Hepatocyte (in vitro differentiated cells): ENCODE results near the gene SIVA1. TPM values are rescaled to one million over a fixed set of nuclear protein-coding genes. Genes with fewer than 3 reads are reported as not detected.

ENCODE experiments used
- DNase-seq: peaks from one replicate; pipeline ENCODE4 v3.0.0-alpha.2; 2016; ENCODE audit warnings: low spot score
- H2AFZ ChIP-seq: fragments of 200-600 bp; sonication (generic); 2 replicates; pipeline ENCODE4 v1.6.0; 2016; ENCODE audit warnings: antibody characterized with exemption, mild to moderate bottlenecking
- H3K27ac ChIP-seq: fragments of 200-600 bp; sonication (generic); 2 replicates; pipeline ENCODE4 v1.5.1; 2016; ENCODE audit warnings: mild to moderate bottlenecking
- H3K27me3 ChIP-seq: fragments of 200-600 bp; sonication (generic); 2 replicates; pipeline ENCODE4 v1.6.1; 2016
- H3K36me3 ChIP-seq: fragments of 200-600 bp; sonication (generic); replicated peaks from 2 replicates; pipeline ENCODE4 v1.5.1; 2016; ENCODE audit warnings: low read depth; ENCODE audit not compliant: insufficient read depth
- H3K4me1 ChIP-seq: fragments of 200-600 bp; sonication (generic); 2 replicates; pipeline ENCODE4 v1.5.1; 2016; ENCODE audit warnings: mild to moderate bottlenecking, moderate library complexity; ENCODE audit not compliant: insufficient read depth
- H3K4me2 ChIP-seq: fragments of 200-600 bp; sonication (generic); 2 replicates; pipeline ENCODE4 v1.6.0; 2016
- H3K4me3 ChIP-seq: fragments of 200-600 bp; sonication (generic); 2 replicates; pipeline ENCODE4 v1.5.1; 2016; ENCODE audit warnings: mild to moderate bottlenecking
- H3K79me2 ChIP-seq: fragments of 200-600 bp; sonication (generic); 2 replicates; pipeline ENCODE4 v1.6.0; 2017; ENCODE audit warnings: mild to moderate bottlenecking
- H3K9me2 ChIP-seq: fragments of 200-600 bp; sonication (generic); replicated peaks from 2 replicates; pipeline ENCODE4 v1.6.0; 2017; ENCODE audit warnings: mild to moderate bottlenecking; ENCODE audit not compliant: insufficient read depth
- H3K9me3 ChIP-seq: fragments of 200-600 bp; sonication (generic); 2 replicates; pipeline ENCODE4 v1.5.1; 2016; ENCODE audit warnings: low read depth, mild to moderate bottlenecking
- H4K20me1 ChIP-seq: fragments of 200-600 bp; sonication (generic); 2 replicates; pipeline ENCODE4 v1.6.0; 2016; ENCODE audit warnings: mild to moderate bottlenecking; ENCODE audit not compliant: insufficient read depth, poor library complexity, severe bottlenecking
- EZH2 ChIP-seq: fragments of 200-600 bp; sonication (generic); IDR thresholded peaks from 2 replicates; pipeline ENCODE4 v1.6.1; 2016; ENCODE audit warnings: antibody characterized with exemption, mild to moderate bottlenecking, borderline replicate concordance
- EZH2phosphoT487 ChIP-seq: fragments of 200-600 bp; sonication (generic); IDR thresholded peaks from one replicate; pipeline ENCODE4 v1.6.1; 2018; ENCODE audit warnings: antibody characterized with exemption, mild to moderate bottlenecking, low read depth, moderate library complexity; ENCODE audit not compliant: unreplicated experiment, severe bottlenecking
- WGBS: methylation state at CpG from one replicate; pipeline ENCODE4 v1.1.6; 2016; ENCODE audit warnings: low lambda C conversion rate; ENCODE audit errors: missing lambda C conversion rate; 5-methylcytosine and 5-hydroxymethylcytosine counted together
- polyA plus RNA-seq: library from polyadenylated mRNA; unstranded; fragments of >200 nt; fragmentation: Nextera tagmentation; extraction: Ambion mirVana; gene quantifications from 2 replicates; pipeline ENCODE4 v1.2.1, GENCODE V29; 2016
- total RNA-seq: library from RNA; depleted of rRNA; stranded (reverse); fragments of >200 nt; gene quantifications from 2 replicates; pipeline ENCODE4 v1.2.3, GENCODE V29; 2014
- TF ChIP-seq, protein P1 (sequence below): fragments of 200-600 bp; sonication (generic); IDR thresholded peaks from 2 replicates; pipeline ENCODE4 v1.5.1; 2016; ENCODE audit warnings: antibody characterized with exemption, mild to moderate bottlenecking; ENCODE audit not compliant: poor library complexity

The SIVA1 gene
- total and polyA plus RNA-seq, 2 experiments from 2014 or later = 149 to 163 TPM

DNA sequence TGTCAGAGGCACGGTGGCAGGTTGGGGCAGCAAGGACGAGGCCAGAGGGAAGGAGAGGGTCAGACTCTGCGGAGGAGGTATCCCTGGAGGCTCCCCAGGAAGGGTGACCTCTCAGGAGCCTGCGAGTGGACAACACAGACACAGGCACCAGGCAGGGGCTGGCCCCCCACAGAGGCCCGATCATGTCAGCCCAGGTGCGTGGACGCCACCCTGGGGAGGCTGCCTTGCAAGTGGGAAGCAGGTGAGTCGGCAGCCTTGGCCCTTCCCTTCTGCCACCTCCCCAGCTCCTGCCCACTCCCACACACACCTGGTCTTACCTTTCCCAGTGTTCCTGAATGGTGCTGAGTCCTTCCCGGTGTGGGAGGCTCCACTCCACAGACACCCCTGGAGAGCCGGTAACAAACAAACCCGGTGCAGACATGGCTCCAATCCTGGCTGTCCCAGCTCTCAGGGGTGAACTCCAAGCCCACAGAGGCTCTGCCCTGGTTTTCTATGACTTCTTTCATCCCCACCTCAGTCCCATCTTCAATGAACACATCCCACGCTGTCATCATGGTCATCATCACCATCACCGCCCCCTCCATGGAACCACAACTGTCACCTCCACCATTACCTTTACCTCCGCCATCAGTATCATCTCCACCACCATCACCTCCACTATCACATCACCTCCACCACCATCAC, 53.1 kb downstream of the SIVA1 start:
- H4K20me1 ChIP-seq = no peaks in the 10 kb centered on the region
- DNase-seq = no peak
- no peaks in the 10 kb centered on the region for H3K27me3 ChIP-seq
- H3K36me3 ChIP-seq = no peaks in the 10 kb centered on the region
- no peak overlapping the region for H3K4me2 ChIP-seq
- no peak for TF ChIP-seq EZH2
- TF ChIP-seq, protein P1, sequence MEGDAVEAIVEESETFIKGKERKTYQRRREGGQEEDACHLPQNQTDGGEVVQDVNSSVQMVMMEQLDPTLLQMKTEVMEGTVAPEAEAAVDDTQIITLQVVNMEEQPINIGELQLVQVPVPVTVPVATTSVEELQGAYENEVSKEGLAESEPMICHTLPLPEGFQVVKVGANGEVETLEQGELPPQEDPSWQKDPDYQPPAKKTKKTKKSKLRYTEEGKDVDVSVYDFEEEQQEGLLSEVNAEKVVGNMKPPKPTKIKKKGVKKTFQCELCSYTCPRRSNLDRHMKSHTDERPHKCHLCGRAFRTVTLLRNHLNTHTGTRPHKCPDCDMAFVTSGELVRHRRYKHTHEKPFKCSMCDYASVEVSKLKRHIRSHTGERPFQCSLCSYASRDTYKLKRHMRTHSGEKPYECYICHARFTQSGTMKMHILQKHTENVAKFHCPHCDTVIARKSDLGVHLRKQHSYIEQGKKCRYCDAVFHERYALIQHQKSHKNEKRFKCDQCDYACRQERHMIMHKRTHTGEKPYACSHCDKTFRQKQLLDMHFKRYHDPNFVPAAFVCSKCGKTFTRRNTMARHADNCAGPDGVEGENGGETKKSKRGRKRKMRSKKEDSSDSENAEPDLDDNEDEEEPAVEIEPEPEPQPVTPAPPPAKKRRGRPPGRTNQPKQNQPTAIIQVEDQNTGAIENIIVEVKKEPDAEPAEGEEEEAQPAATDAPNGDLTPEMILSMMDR = no peak
- TF ChIP-seq EZH2phosphoT487 = no peak
- no peaks in the 10 kb centered on the region for H3K9me2 ChIP-seq
- no peak overlapping the region for H3K27ac ChIP-seq
- no peak overlapping the region for H3K4me3 ChIP-seq
- H2AFZ ChIP-seq = no peak overlapping the region
- no peaks in the 10 kb centered on the region for H3K9me3 ChIP-seq
- H3K4me1 ChIP-seq = peaks cover 10% of the 10 kb centered on the region
- 87% methylated on average over 14 of the region's 14 CpGs for WGBS
- peaks cover 4% of the 10 kb centered on the region for H3K79me2 ChIP-seq

DNA sequence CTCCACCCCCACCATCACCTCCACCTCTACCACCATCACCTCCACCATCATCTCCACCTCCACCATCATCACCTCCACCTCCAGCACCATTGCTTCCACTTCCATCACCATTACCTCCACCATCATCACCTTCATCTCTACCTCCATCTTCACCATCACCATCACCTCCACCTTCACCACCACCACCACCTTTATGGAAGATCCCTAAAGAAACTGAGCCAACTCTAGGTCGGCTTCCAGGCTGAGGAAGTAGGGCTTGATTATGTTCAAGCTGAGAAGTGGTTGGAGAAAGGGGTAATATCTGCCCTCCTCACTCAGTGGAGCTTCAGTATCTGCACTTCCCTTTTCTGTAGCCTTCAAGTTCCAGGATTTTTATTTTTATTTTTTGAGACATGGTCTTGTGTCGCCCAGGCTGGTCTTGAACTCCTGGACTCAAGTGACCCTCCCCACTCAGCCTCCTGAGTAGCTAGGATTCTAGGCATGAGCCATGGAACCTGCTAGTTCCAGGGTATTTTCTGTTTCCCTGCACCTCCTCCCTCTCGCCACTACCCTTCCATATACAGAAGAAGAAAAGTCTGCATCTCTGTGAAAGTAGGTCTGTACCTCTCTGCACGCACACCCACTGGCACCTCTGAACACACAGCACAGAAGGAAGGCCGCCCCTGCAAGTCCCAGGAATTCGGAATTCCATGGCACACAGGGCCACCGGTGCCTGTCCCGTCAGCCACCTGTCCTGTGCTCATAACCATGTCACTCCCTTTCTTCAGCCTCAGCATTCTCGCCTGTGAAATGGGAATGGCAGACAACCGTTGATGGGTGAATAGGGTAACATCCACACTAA, 53.9 kb downstream of the SIVA1 start:
- H3K79me2 ChIP-seq = peaks cover 4% of the 10 kb centered on the region
- no peaks in the 10 kb centered on the region for H3K27me3 ChIP-seq
- no peaks in the 10 kb centered on the region for H4K20me1 ChIP-seq
- TF ChIP-seq EZH2phosphoT487 = no peak
- no peak for DNase-seq
- H3K4me3 ChIP-seq = no peak overlapping the region
- WGBS = 92% methylated on average over 10 of the region's 10 CpGs
- no peak overlapping the region for H2AFZ ChIP-seq
- H3K4me2 ChIP-seq = no peak overlapping the region
- H3K27ac ChIP-seq = no peak overlapping the region
- H3K9me2 ChIP-seq = no peaks in the 10 kb centered on the region
- H3K36me3 ChIP-seq = no peaks in the 10 kb centered on the region
- H3K9me3 ChIP-seq = no peaks in the 10 kb centered on the region
- peaks cover 2% of the 10 kb centered on the region for H3K4me1 ChIP-seq

DNA sequence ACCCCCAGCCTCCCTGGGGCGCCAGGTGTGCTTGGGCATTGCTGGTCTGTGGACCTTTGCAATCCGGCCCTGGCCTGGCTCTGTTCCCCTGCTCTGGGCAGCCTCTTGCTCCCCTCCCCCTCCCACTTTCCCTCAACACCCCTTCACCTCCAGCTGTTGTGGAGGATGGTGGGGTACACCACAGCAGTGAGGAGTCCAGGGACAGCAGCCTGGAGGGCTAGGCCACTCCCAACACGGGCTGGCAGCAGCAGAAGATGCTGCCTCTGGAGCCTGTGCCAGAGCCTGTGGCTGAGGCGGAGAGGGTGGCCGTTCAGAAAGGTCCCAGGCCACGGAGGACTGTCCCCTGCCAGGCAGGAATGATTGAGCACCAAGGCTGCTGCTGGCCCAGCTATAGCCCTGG, 55.5 kb downstream of the SIVA1 start:
- H3K4me2 ChIP-seq = no peak overlapping the region
- H3K9me3 ChIP-seq = no peaks in the 10 kb centered on the region
- TF ChIP-seq, protein P1 = no peak
- TF ChIP-seq EZH2 (no peak), EZH2phosphoT487 (no peak)
- H3K4me3 ChIP-seq = no peak overlapping the region
- WGBS = 86% methylated on average over 6 of the region's 6 CpGs
- H3K36me3 ChIP-seq = no peaks in the 10 kb centered on the region
- no peak for DNase-seq
- no peak overlapping the region for H2AFZ ChIP-seq
- H3K4me1 ChIP-seq = no peaks in the 10 kb centered on the region
- H3K27me3 ChIP-seq = no peaks in the 10 kb centered on the region
- no peaks in the 10 kb centered on the region for H3K9me2 ChIP-seq
- H4K20me1 ChIP-seq = no peaks in the 10 kb centered on the region
- no peak overlapping the region for H3K27ac ChIP-seq
- peaks cover under 1% of the 10 kb centered on the region for H3K79me2 ChIP-seq

Other genes starting within 250 kb of the SIVA1 start
- 1.2 and 2.4 TPM in 2 replicates for gene C14orf180, start 173.4 kb upstream of the SIVA1 start, total RNA-seq
- 1.1 and 4.5 TPM in 2 replicates for gene C14orf180, start 173.4 kb upstream of the SIVA1 start, polyA plus RNA-seq
- 1.8 and 4.3 TPM in 2 replicates for gene TMEM179, start 148.4 kb upstream of the SIVA1 start, total RNA-seq
- gene TMEM179, start 148.4 kb upstream of the SIVA1 start, polyA plus RNA-seq = 2.1 and 2.2 TPM in 2 replicates
- 24.2 and 31.6 TPM in 2 replicates for gene INF2, start 63.5 kb upstream of the SIVA1 start, total RNA-seq
- gene INF2, start 63.5 kb upstream of the SIVA1 start, polyA plus RNA-seq = 23.8 and 34.0 TPM in 2 replicates
- gene ADSS1, start 28.9 kb upstream of the SIVA1 start, total RNA-seq = 3.1 and 3.8 TPM in 2 replicates
- gene ADSS1, start 28.9 kb upstream of the SIVA1 start, polyA plus RNA-seq = 5.1 and 7.6 TPM in 2 replicates
- 120 and 124 TPM in 2 replicates for gene AKT1, start 42.6 kb downstream of the SIVA1 start, total RNA-seq
- gene AKT1, start 42.6 kb downstream of the SIVA1 start, polyA plus RNA-seq = 155 and 159 TPM in 2 replicates
- 8.6 and 13.0 TPM in 2 replicates for gene ZBTB42, start 48.0 kb downstream of the SIVA1 start, total RNA-seq
- 3.6 TPM in 2 replicates for gene ZBTB42, start 48.0 kb downstream of the SIVA1 start, polyA plus RNA-seq
- gene CEP170B, start 112.1 kb downstream of the SIVA1 start, total RNA-seq = 12.0 and 20.3 TPM in 2 replicates
- 7.6 and 9.5 TPM in 2 replicates for gene CEP170B, start 112.1 kb downstream of the SIVA1 start, polyA plus RNA-seq
- not detected in 2 replicates for gene PLD4, start 171.7 kb downstream of the SIVA1 start, total RNA-seq
- 0.77 and 1.1 TPM in 2 replicates for gene PLD4, start 171.7 kb downstream of the SIVA1 start, polyA plus RNA-seq
- gene AHNAK2, start 225.2 kb downstream of the SIVA1 start, total RNA-seq = 4.6 and 5.9 TPM in 2 replicates
- 1.8 and 2.4 TPM in 2 replicates for gene AHNAK2, start 225.2 kb downstream of the SIVA1 start, polyA plus RNA-seq
- 4.5 and 6.4 TPM in 2 replicates for gene CLBA1, start 232.6 kb downstream of the SIVA1 start, total RNA-seq
- 5.1 and 9.3 TPM in 2 replicates for gene CLBA1, start 232.6 kb downstream of the SIVA1 start, polyA plus RNA-seq